HCT116 (cell line): Measurements from ENCODE around the gene NDST3. TPM values are rescaled to one million over a fixed set of nuclear protein-coding genes. Genes with fewer than 3 reads are reported as not detected.

Experiments
- ATAC-seq: fragments of 200-7000 bp; cut with Tn5 transposase; 2 replicates; pipeline ENCODE4 v1.9.1; 2020; ENCODE audit warnings: mild to moderate bottlenecking, moderate library complexity
- BruUV-seq: library from RNA; stranded (reverse); fragments of 400-500 nt; replicated peaks from 2 replicates; lab custom pipeline; 2021; lab: Mats Ljungman, UMichigan
- CTCF ChIA-PET: fragments of 300-600 bp; sonication (Branson Sonifier 250); formaldehyde crosslinking; loops from one replicate; lab custom pipeline; 2021; ENCODE audit warnings: antibody characterized with exemption; lab: Charles Lee
- POLR2A ChIA-PET: fragments of 300-600, 350-600 bp; sonication (Branson Sonifier 250); formaldehyde crosslinking; loops from one replicate; lab custom pipeline; 2021; ENCODE audit warnings: antibody characterized with exemption; lab: Charles Lee
- RAD21 ChIA-PET, 2 experiments: fragments of 300-600 bp; sonication (Branson Sonifier 250); formaldehyde crosslinking; loops; one replicate each; lab custom pipeline; 2023; ENCODE audit warnings: low total read pairs in 2 of 2; ENCODE audit not compliant: uncharacterized antibody in 2 of 2, unreplicated experiment in 2 of 2, low non-redundant PET in 1 of 2; lab: Charles Lee
- DNase-seq: peaks from one replicate; pipeline ENCODE4 v3.0.0-alpha.2; 2010; ENCODE audit warnings: low read depth, low spot score
- H2AFZ ChIP-seq: fragments of 200-600 bp; shearing (Covaris generic), sonication (generic); 2 replicates; pipeline ENCODE4 v1.6.1; 2017; ENCODE audit warnings: low read depth, mixed run types, mixed read lengths, antibody characterized with exemption, low read length; ENCODE audit not compliant: poor library complexity, severe bottlenecking
- H3K27ac ChIP-seq: 2 replicates; pipeline ENCODE4 v1.5.1; 2012; ENCODE audit warnings: low read depth, low read length
- H3K27me3 ChIP-seq: fragments of 200-600 bp; sonication (generic); 2 replicates; pipeline ENCODE4 v1.6.1; 2016; ENCODE audit warnings: mixed run types, low read length, mixed read lengths; ENCODE audit not compliant: insufficient read depth
- H3K36me3 ChIP-seq, 2 experiments: fragments of 200-500 bp in 1 of 2; fragments of 200-600 bp in 1 of 2; sonication (Bioruptor generic) in 1 of 2; sonication (generic) in 1 of 2; 2 replicates each; pipeline versions ENCODE4 v1.5.1 to v1.6.1; 2014 to 2016; ENCODE audit warnings: low read length in 2 of 2, inconsistent platforms in 1 of 2, mixed read lengths in 1 of 2, mixed run types in 1 of 2; ENCODE audit not compliant: insufficient read depth in 2 of 2, control insufficient read depth in 1 of 2
- H3K4me1 ChIP-seq, 2 experiments: fragments of 200-600 bp in 1 of 2; sonication (generic) in 1 of 2; 2 replicates each; pipeline versions ENCODE4 v1.5.1 to v1.6.1; 2012 to 2017; ENCODE audit warnings: low read length in 2 of 2, inconsistent platforms in 1 of 2, mild to moderate bottlenecking in 1 of 2, mixed read lengths in 1 of 2, mixed run types in 1 of 2, moderate library complexity in 1 of 2; ENCODE audit not compliant: insufficient read depth in 2 of 2, control insufficient read depth in 1 of 2
- H3K4me2 ChIP-seq: fragments of 200-600 bp; sonication (generic); 2 replicates; pipeline ENCODE4 v1.6.1; 2017; ENCODE audit warnings: mixed run types, low read length, mixed read lengths
- H3K4me3 ChIP-seq, 2 experiments: fragments of 200-600 bp in 1 of 2; sonication (generic) in 1 of 2; replicated peaks in 1 of 2; 2 replicates each; pipeline ENCODE4 v1.5.1; 2011 to 2016; ENCODE audit warnings: low read length in 2 of 2, control low read depth in 1 of 2, low read depth in 1 of 2, mild to moderate bottlenecking in 1 of 2, mixed read lengths in 1 of 2, mixed run types in 1 of 2
- H3K79me2 ChIP-seq: fragments of 200-600 bp; sonication (generic); 2 replicates; pipeline ENCODE4 v1.6.1; 2017; ENCODE audit warnings: mild to moderate bottlenecking, mixed run types, low read length, moderate library complexity, mixed read lengths; ENCODE audit not compliant: insufficient read depth
- H3K9ac ChIP-seq: fragments of 200-600 bp; sonication (generic); 2 replicates; pipeline ENCODE4 v1.6.1; 2016; ENCODE audit warnings: low read length, mixed read lengths
- H3K9me2 ChIP-seq: fragments of 200-600 bp; sonication (generic), shearing (Covaris generic); 2 replicates; pipeline ENCODE4 v1.6.1; 2017; ENCODE audit warnings: mixed run types, mild to moderate bottlenecking, moderate library complexity; ENCODE audit not compliant: insufficient read depth
- H3K9me3 ChIP-seq, 2 experiments: fragments of 200-500 bp in 1 of 2; fragments of 200-600 bp in 1 of 2; sonication (Bioruptor generic) in 1 of 2; sonication (generic) in 1 of 2; 2 replicates each; pipeline ENCODE4 v1.6.1; 2014 to 2017; ENCODE audit warnings: low read length in 2 of 2, mixed read lengths in 2 of 2, inconsistent platforms in 1 of 2, low read depth in 1 of 2, mild to moderate bottlenecking in 1 of 2, mixed run types in 1 of 2, moderate library complexity in 1 of 2; ENCODE audit not compliant: control insufficient read depth in 1 of 2, insufficient read depth in 1 of 2
- H4K20me1 ChIP-seq: fragments of 200-600 bp; sonication (generic), shearing (Covaris generic); 2 replicates; pipeline ENCODE4 v1.6.1; 2017; ENCODE audit warnings: mixed run types, mild to moderate bottlenecking, moderate library complexity; ENCODE audit not compliant: insufficient read depth
- CBX3 ChIP-seq: IDR thresholded peaks from 2 replicates; pipeline ENCODE4 v1.6.1; 2012; ENCODE audit warnings: low read depth
- CEBPB ChIP-seq: IDR thresholded peaks from 2 replicates; pipeline ENCODE4 v1.6.1; 2012; ENCODE audit warnings: low read depth
- ELF1 ChIP-seq: IDR thresholded peaks from 2 replicates; pipeline ENCODE4 v1.6.1; 2012; ENCODE audit warnings: low read depth, borderline replicate concordance
- EZH2 ChIP-seq: fragments of 200-600 bp; sonication (generic); IDR thresholded peaks from 2 replicates; pipeline ENCODE4 v1.6.1; 2017; ENCODE audit warnings: antibody characterized with exemption, mixed run types
- EZH2phosphoT487 ChIP-seq: fragments of 200-600 bp; IDR thresholded peaks from 2 replicates; pipeline ENCODE4 v1.6.1; 2018; ENCODE audit warnings: antibody characterized with exemption, borderline replicate concordance
- FOSL1 ChIP-seq: IDR thresholded peaks from 2 replicates; pipeline ENCODE4 v1.6.1; 2012; ENCODE audit warnings: low read depth
- JUND ChIP-seq: IDR thresholded peaks from 2 replicates; pipeline ENCODE4 v1.6.1; 2012
- POLR2A ChIP-seq: IDR thresholded peaks from 2 replicates; pipeline ENCODE4 v1.7.0; 2011; ENCODE audit warnings: borderline replicate concordance; ENCODE audit not compliant: insufficient read depth, insufficient read length; ENCODE audit errors: extremely low read depth
- RAD21 ChIP-seq: IDR thresholded peaks from 2 replicates; pipeline ENCODE4 v1.6.1; 2012; ENCODE audit warnings: low read depth, mild to moderate bottlenecking
- SIN3A ChIP-seq: IDR thresholded peaks from 2 replicates; pipeline ENCODE4 v1.6.1; 2012; ENCODE audit warnings: low read depth
- SP1 ChIP-seq: IDR thresholded peaks from 2 replicates; pipeline ENCODE4 v1.6.1; 2012; ENCODE audit warnings: low read depth
- YY1 ChIP-seq: IDR thresholded peaks from 2 replicates; pipeline ENCODE4 v1.6.1; 2011; ENCODE audit warnings: low read length, low read depth, moderate library complexity, mild to moderate bottlenecking; ENCODE audit not compliant: insufficient replicate concordance; ENCODE audit errors: extremely low read depth
- ZNF274 ChIP-seq: fragments of 200-500 bp; sonication (Bioruptor generic); IDR thresholded peaks from 2 replicates; pipeline ENCODE4 v1.6.1; 2014; ENCODE audit warnings: mild to moderate bottlenecking, low read depth, low read length, inconsistent platforms
- intact Hi-C: fragments of 100-400 bp; cut with micrococcal nuclease; formaldehyde crosslinking; loops from 2 replicates; pipeline ENCODE4 v1.10.0; 2022
- total RNA-seq: library from RNA; stranded (reverse); gene quantifications from one replicate; pipeline ENCODE4 v1.2.1, GENCODE V29; 2021; ENCODE audit not compliant: unreplicated experiment
- TF ChIP-seq, protein P1 (sequence below), 3 experiments: fragments of 200-600 bp in 1 of 3; sonication (generic) in 1 of 3; IDR thresholded peaks in 2 of 3; conservative IDR thresholded peaks in 1 of 3; 2 replicates each; pipeline ENCODE4 v1.5.1; 2012 to 2017; ENCODE audit warnings: low read depth in 2 of 3, low read length in 2 of 3, antibody characterized with exemption in 1 of 3, borderline replicate concordance in 1 of 3, control low read depth in 1 of 3, mild to moderate bottlenecking in 1 of 3, mixed read lengths in 1 of 3, mixed run types in 1 of 3, moderate library complexity in 1 of 3; ENCODE audit not compliant: insufficient read depth in 1 of 3

NDST3 gene
- total RNA-seq, 1 experiment from 2014 or later: not detected

DNA sequence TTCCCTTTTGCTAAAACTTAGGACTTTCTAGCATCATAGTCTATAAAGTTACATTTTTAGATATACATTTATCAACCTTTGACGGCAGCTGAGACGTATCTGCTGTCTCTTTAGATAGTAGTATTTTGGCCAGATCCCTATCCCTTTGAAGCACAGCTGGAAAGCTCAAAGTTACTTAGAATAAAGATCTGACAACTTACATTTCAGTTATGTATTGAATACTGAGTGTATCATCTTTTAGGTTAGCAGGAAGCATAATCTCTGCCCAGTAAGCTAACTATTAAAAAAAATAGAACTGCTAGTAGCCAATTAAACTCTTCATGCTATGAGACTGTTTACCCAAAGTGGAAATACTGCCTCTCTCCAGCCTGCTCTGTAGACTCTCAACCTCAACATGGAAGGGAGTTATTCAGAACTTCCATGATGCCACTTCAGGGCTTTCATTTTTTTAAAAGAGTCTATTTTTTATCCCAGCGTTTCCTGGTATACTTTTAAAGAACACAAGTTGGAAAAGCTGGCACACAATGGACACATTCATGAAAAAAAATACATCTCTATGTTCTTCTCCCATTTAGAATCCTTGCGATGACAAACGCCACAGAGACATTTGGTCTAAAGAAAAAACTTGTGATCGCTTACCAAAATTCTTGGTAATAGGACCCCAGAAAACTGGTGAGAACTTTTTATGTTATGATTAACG lies 192.2 kb downstream of the NDST3 start:
- BruUV-seq: no TSS peak

DNA sequence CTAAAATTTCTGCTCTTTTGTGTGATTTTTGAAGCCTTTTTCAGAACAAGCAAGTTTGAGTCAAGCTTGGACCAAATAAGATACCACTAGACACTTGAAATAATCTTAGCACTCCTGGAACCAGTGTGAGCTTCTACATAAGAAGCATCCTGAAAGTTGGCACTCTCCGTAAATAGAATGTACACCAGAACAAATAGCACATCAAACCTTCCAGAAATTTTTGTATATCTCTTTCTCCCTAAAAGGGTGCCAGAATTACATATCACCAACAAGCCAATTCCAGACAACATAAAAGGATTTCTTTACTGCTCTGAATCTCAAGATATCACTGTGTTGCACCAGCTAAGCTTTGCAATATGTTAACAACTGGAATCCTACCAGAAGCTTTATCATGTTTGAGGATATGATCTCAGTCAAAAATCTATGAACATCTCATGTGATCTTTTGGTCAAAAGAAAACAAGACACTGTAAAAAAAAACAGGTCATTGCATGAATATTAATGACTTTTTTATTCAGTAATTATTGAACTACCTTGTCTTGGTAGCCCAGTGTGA lies 201.4 kb downstream of the NDST3 start:
- intact Hi-C loops: no loop called here
- Histone ChIP-seq H3K4me3 (no peak overlapping the region), H4K20me1 (no peaks in the 10 kb centered on the region), H3K27me3 (no peaks in the 10 kb centered on the region), H3K9me2 (no peaks in the 10 kb centered on the region), H3K4me2 (no peak overlapping the region), H3K9me3 (no peaks in the 10 kb centered on the region), H3K27ac (no peak overlapping the region), H2AFZ (no peak overlapping the region), H3K36me3 (no peaks in the 10 kb centered on the region), H3K4me1 (no peaks in the 10 kb centered on the region), H3K79me2 (no peaks in the 10 kb centered on the region), H3K9ac (no peak overlapping the region)
- ChIA-PET RAD21 (no interaction called here), CTCF (interaction anchor here (0.8 to 1.7 kb wide), 2 partner anchors 11 to 117 kb away, joined by 3 to 4 read pairs; partner anchors contain the start of gene PRSS12), POLR2A (no interaction called here)
- no TSS peak for BruUV-seq
- DNase-seq (no peak), ATAC-seq (no peak)
- TF ChIP-seq CEBPB (no peak), EZH2 (no peak), CBX3 (no peak), ELF1 (no peak), RAD21 (no peak), JUND (no peak), SP1 (no peak), SIN3A (no peak), FOSL1 (no peak), ZNF274 (no peak), POLR2A (no peak)
- TF ChIP-seq, protein P1, sequence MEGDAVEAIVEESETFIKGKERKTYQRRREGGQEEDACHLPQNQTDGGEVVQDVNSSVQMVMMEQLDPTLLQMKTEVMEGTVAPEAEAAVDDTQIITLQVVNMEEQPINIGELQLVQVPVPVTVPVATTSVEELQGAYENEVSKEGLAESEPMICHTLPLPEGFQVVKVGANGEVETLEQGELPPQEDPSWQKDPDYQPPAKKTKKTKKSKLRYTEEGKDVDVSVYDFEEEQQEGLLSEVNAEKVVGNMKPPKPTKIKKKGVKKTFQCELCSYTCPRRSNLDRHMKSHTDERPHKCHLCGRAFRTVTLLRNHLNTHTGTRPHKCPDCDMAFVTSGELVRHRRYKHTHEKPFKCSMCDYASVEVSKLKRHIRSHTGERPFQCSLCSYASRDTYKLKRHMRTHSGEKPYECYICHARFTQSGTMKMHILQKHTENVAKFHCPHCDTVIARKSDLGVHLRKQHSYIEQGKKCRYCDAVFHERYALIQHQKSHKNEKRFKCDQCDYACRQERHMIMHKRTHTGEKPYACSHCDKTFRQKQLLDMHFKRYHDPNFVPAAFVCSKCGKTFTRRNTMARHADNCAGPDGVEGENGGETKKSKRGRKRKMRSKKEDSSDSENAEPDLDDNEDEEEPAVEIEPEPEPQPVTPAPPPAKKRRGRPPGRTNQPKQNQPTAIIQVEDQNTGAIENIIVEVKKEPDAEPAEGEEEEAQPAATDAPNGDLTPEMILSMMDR (IDR thresholded peaks at IDR 0.05 in 2 of 3, conservative IDR thresholded peaks at IDR 0.05 in 1 of 3; ENCODE audit: borderline replicate concordance in 1 of 3, insufficient read depth in 1 of 3, low read depth in 2 of 3, low read length in 2 of 3): no peak

More for the DNA sequence above, 192.2 kb downstream of the NDST3 start:
- intact Hi-C loops: loop anchor here (10.0 kb wide), 2 partner anchors 662 to 1372 kb away; no protein-coding TSS in a partner anchor
- Histone ChIP-seq H3K4me3 (no peak overlapping the region), H3K4me1 (no peaks in the 10 kb centered on the region), H3K9me3 (no peaks in the 10 kb centered on the region), H3K9me2 (no peaks in the 10 kb centered on the region), H3K79me2 (no peaks in the 10 kb centered on the region), H3K4me2 (no peak overlapping the region), H3K36me3 (no peaks in the 10 kb centered on the region), H3K9ac (no peak overlapping the region), H3K27ac (no peak overlapping the region), H2AFZ (no peak overlapping the region), H4K20me1 (no peaks in the 10 kb centered on the region), H3K27me3 (no peaks in the 10 kb centered on the region)
- no peak for DNase-seq
- no peak for ATAC-seq
- ChIA-PET CTCF (no interaction called here), POLR2A (no interaction called here), RAD21 (no interaction called here)
- TF ChIP-seq EZH2phosphoT487 (no peak), YY1 (no peak), ZNF274 (no peak), RAD21 (no peak), SIN3A (no peak)
